Measurements from ENCODE around the gene SYNM. TPM values are rescaled to one million over a fixed set of nuclear protein-coding genes. Genes with fewer than 3 reads are reported as not detected.

The SYNM gene, protein sequence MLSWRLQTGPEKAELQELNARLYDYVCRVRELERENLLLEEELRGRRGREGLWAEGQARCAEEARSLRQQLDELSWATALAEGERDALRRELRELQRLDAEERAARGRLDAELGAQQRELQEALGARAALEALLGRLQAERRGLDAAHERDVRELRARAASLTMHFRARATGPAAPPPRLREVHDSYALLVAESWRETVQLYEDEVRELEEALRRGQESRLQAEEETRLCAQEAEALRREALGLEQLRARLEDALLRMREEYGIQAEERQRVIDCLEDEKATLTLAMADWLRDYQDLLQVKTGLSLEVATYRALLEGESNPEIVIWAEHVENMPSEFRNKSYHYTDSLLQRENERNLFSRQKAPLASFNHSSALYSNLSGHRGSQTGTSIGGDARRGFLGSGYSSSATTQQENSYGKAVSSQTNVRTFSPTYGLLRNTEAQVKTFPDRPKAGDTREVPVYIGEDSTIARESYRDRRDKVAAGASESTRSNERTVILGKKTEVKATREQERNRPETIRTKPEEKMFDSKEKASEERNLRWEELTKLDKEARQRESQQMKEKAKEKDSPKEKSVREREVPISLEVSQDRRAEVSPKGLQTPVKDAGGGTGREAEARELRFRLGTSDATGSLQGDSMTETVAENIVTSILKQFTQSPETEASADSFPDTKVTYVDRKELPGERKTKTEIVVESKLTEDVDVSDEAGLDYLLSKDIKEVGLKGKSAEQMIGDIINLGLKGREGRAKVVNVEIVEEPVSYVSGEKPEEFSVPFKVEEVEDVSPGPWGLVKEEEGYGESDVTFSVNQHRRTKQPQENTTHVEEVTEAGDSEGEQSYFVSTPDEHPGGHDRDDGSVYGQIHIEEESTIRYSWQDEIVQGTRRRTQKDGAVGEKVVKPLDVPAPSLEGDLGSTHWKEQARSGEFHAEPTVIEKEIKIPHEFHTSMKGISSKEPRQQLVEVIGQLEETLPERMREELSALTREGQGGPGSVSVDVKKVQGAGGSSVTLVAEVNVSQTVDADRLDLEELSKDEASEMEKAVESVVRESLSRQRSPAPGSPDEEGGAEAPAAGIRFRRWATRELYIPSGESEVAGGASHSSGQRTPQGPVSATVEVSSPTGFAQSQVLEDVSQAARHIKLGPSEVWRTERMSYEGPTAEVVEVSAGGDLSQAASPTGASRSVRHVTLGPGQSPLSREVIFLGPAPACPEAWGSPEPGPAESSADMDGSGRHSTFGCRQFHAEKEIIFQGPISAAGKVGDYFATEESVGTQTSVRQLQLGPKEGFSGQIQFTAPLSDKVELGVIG (N-terminal part only)
- 13.2 to 23.4 TPM (median 22.1 TPM) in 3 replicates for total RNA-seq
- long read RNA-seq, full-length matches to known transcripts = 3 of 16 reads
- long read RNA-seq, partial matches to known transcripts = 3 of 16 reads
- long read RNA-seq, other reads (novel, unspliced or antisense) = 10 of 16 reads

DNA sequence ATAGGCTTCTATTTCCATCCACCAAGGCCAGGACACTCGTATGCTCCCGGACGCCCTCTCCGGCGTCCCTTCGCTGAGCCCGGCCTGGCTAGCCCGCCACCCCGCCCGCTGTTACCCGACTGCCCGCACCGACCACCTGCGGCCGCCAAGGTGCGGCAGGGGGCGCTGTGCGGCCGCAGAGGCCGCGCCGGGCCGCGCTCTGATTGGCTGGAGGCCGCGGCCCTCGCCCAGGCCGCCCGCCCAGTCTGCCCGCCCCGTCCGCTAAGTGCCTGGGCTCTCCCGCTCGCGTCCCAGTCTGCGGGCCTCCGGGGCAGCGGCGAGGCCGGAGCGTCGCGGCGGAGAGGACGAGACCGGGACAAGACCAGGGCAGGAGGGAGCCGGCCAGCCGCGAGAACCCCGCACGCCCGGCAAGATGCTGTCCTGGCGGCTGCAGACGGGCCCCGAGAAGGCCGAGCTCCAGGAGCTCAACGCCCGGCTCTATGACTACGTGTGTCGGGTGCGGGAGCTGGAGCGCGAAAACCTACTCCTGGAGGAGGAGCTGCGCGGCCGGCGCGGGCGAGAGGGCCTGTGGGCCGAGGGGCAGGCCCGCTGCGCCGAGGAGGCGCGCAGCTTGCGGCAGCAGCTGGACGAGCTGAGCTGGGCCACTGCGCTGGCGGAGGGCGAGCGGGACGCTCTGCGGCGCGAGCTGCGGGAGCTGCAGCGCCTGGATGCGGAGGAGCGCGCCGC is at the start of gene SYNM:
TSS of gene SYNM (plus strand) at position 293 of the 726 bp plus-strand sequence. CDS start at position 413, 120 bp downstream.
- Mint-ChIP-seq H3K27me3 (ENCODE audit: low read depth) (peaks cover 4% of the 10 kb centered on the region), H3K36me3 (ENCODE audit: low read depth) (no peaks in the 10 kb centered on the region)

GRCh38 chr15:99055555-99056134 is 49.2 kb upstream of the SYNM start:
- TF ChIP-seq, protein P1, sequence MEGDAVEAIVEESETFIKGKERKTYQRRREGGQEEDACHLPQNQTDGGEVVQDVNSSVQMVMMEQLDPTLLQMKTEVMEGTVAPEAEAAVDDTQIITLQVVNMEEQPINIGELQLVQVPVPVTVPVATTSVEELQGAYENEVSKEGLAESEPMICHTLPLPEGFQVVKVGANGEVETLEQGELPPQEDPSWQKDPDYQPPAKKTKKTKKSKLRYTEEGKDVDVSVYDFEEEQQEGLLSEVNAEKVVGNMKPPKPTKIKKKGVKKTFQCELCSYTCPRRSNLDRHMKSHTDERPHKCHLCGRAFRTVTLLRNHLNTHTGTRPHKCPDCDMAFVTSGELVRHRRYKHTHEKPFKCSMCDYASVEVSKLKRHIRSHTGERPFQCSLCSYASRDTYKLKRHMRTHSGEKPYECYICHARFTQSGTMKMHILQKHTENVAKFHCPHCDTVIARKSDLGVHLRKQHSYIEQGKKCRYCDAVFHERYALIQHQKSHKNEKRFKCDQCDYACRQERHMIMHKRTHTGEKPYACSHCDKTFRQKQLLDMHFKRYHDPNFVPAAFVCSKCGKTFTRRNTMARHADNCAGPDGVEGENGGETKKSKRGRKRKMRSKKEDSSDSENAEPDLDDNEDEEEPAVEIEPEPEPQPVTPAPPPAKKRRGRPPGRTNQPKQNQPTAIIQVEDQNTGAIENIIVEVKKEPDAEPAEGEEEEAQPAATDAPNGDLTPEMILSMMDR (IDR thresholded peaks at IDR 0.05) = no peak
- H3K9me3 Mint-ChIP-seq (ENCODE audit: low read depth) = no peaks in the 10 kb centered on the region
- H3K4me3 Mint-ChIP-seq (ENCODE audit: unreplicated experiment) = no peak overlapping the region
- no peaks in the 10 kb centered on the region for H3K27me3 Mint-ChIP-seq (ENCODE audit: low read depth)
- H3K36me3 Mint-ChIP-seq (ENCODE audit: low read depth) = no peaks in the 10 kb centered on the region
- no peak overlapping the region for H3K27ac Mint-ChIP-seq (ENCODE audit: unreplicated experiment)
- DNase-seq (ENCODE audit: low spot score) = no peak
- peaks cover 14% of the 10 kb centered on the region for H3K4me1 Mint-ChIP-seq (ENCODE audit: low read depth)

More for the DNA sequence above, at the start of gene SYNM:
- Mint-ChIP-seq H3K4me1 (ENCODE audit: low read depth) (peaks cover 27% of the 10 kb centered on the region), H3K27ac (ENCODE audit: unreplicated experiment) (no peak within 1 kb of the TSS), H3K4me3 (ENCODE audit: unreplicated experiment) (peak within 1 kb of the TSS; percentile 73), H3K9me3 (ENCODE audit: low read depth) (no peaks in the 10 kb centered on the region)
- DNase-seq (ENCODE audit: low spot score) = peak; percentile 94
- TF ChIP-seq, protein P1 (IDR thresholded peaks at IDR 0.05) = peak; percentile 93

DNA sequence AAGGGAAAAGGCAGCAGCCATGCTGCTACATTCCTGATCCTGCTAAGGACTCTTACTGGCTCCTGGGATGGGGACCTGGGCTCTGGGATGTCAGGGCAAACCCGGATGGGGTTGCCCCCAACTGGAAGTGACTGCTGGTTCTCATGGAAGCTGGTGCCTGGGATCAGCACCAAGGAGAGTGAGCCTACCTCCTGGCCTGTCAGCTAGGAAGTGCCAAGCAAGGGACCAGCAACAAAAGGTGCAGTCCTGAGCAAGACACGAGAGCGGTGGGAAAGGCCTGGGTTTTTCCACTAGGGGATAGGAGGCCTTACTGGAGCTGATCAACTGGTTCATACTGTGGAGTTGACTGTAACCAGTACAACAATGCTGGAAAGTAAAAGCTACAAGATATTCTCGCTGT is 47.9 kb upstream of the SYNM start:
- Mint-ChIP-seq H3K4me1 (ENCODE audit: low read depth) (peaks cover 14% of the 10 kb centered on the region), H3K4me3 (ENCODE audit: unreplicated experiment) (no peak overlapping the region), H3K9me3 (ENCODE audit: low read depth) (no peaks in the 10 kb centered on the region), H3K27ac (ENCODE audit: unreplicated experiment) (no peak overlapping the region), H3K27me3 (ENCODE audit: low read depth) (no peaks in the 10 kb centered on the region), H3K36me3 (ENCODE audit: low read depth) (no peaks in the 10 kb centered on the region)
- TF ChIP-seq, protein P1 (IDR thresholded peaks at IDR 0.05) = no peak
- no peak for DNase-seq (ENCODE audit: low spot score)

DNA sequence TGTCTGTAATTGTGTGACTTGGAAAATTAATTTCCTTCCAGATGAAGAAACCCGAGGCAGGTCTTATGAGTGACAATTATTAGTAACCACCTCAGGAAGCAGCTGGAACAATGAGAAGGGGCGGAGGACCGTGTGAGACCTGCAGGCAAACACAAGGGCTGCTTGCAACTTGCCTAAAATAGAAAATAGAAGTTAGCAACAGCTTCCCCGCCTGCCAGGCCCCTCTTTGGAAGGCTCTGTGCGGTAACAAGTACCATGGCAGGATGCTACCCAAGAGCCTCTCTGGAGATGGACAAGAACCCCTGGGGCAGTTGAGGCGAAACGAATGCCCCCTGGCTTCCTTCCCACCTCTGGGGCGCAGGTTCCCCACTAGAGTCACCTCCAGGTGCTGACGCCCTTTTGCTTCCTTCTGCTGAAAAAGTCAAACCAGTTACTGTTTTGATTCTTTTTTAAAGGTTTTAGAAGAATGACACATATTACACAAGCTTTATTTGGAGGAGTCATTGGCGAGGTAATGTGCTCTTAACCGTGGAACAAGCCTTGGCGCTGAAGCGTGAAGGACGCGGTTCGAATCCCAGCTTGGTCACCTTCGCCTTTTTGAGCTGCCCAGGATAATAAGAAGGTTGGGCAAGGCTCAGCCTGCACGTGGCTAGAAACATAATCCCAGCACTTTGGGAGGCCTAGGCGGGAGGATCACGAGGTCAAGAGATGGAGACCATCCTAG is 47.0 kb upstream of the SYNM start:
- DNase-seq (ENCODE audit: low spot score) = no peak
- no peak overlapping the region for H3K27ac Mint-ChIP-seq (ENCODE audit: unreplicated experiment)
- no peaks in the 10 kb centered on the region for H3K27me3 Mint-ChIP-seq (ENCODE audit: low read depth)

More for the DNA sequence above, 47.0 kb upstream of the SYNM start:
- TF ChIP-seq, protein P1 (IDR thresholded peaks at IDR 0.05) = no peak
- peak overlapping the region; percentile 63 for H3K4me3 Mint-ChIP-seq (ENCODE audit: unreplicated experiment)
- H3K36me3 Mint-ChIP-seq (ENCODE audit: low read depth) = no peaks in the 10 kb centered on the region
- H3K4me1 Mint-ChIP-seq (ENCODE audit: low read depth) = peaks cover 14% of the 10 kb centered on the region
- H3K9me3 Mint-ChIP-seq (ENCODE audit: low read depth) = no peaks in the 10 kb centered on the region
